Stimulated activated CD4-positive, alpha-beta T cell treated with anti-CD3 and anti-CD28 coated beads, Interleukin-12 subunit alpha, Interleukin-12 subunit beta, amount 100 ng/mL, for 24 hours (primary cell): ENCODE data around the gene CCL25.
"Not testable (repeated sequence)": the region's sequence is repeated elsewhere in the genome, so short reads cannot be mapped to it uniquely, and the experiment has no call there.

Experiments
- DNase-seq, 2 experiments: peaks; one replicate each; pipeline ENCODE4 v3.0.0-alpha.2; 2020; ENCODE audit warnings: low read depth in 2 of 2

CCL25 gene

GRCh38 chr19:8085598-8086408 lies 33.2 kb downstream of the CCL25 start:
- no peak for DNase-seq

- DNase-seq, result no peak
Observed at GRCh38 chr19:8086849-8087248, 34.3 kb downstream of the CCL25 start.

- DNase-seq, result no peak
Observed at GRCh38 chr19:8087876-8088275, 35.3 kb downstream of the CCL25 start.

- DNase-seq, result no peak
Observed at GRCh38 chr19:8088752-8089663, 36.4 kb downstream of the CCL25 start.

- DNase-seq, result no peak
Observed at GRCh38 chr19:8089664-8090601, 37.4 kb downstream of the CCL25 start.

GRCh38 chr19:8090950-8091349 lies 38.4 kb downstream of the CCL25 start:
- DNase-seq, result no peak

GRCh38 chr19:8093740-8094139 lies 41.2 kb downstream of the CCL25 start:
- no peak for DNase-seq

- no peak for DNase-seq
Observed at GRCh38 chr19:8094336-8094735, 41.8 kb downstream of the CCL25 start.

- no peak for DNase-seq
Observed at GRCh38 chr19:8095354-8095886, 42.9 kb downstream of the CCL25 start.

GRCh38 chr19:8096071-8096470 lies 43.5 kb downstream of the CCL25 start:
- DNase-seq, result no peak

GRCh38 chr19:8097198-8097597 lies 44.6 kb downstream of the CCL25 start:
- DNase-seq, result no peak

GRCh38 chr19:8097681-8098567 lies 45.4 kb downstream of the CCL25 start:
- no peak for DNase-seq

- no peak for DNase-seq
Observed at GRCh38 chr19:8101311-8101710, 48.8 kb downstream of the CCL25 start.

- DNase-seq, result not testable (repeated sequence)
Observed at GRCh38 chr19:8101910-8102309, 49.4 kb downstream of the CCL25 start.

GRCh38 chr19:8105471-8105870 lies 52.9 kb downstream of the CCL25 start:
- DNase-seq, result no peak

- DNase-seq, result no peak
Observed at GRCh38 chr19:8107301-8107903, 54.8 kb downstream of the CCL25 start.

GRCh38 chr19:8108560-8109445 lies 56.2 kb downstream of the CCL25 start:
- DNase-seq, result no peak

- DNase-seq, result no peak
Observed at GRCh38 chr19:8109455-8109854, 56.9 kb downstream of the CCL25 start.
